HG02885 (cell line): ENCODE results near the gene RCAN2.
"Not testable (repeated sequence)": the region's sequence is repeated elsewhere in the genome, so short reads cannot be mapped to it uniquely, and the experiment has no call there.

ENCODE experiments used
- ATAC-seq: cut with Tn5 transposase; IDR thresholded peaks from one replicate; pipeline ENCODE4 v1.9.1; 2021; ENCODE audit warnings: mild to moderate bottlenecking; ENCODE audit not compliant: unreplicated experiment, poor library complexity

Gene RCAN2

GRCh38 chr6:46444772-46445454 lies 46.3 kb downstream of the RCAN2 start:
- ATAC-seq, result no peak

DNA sequence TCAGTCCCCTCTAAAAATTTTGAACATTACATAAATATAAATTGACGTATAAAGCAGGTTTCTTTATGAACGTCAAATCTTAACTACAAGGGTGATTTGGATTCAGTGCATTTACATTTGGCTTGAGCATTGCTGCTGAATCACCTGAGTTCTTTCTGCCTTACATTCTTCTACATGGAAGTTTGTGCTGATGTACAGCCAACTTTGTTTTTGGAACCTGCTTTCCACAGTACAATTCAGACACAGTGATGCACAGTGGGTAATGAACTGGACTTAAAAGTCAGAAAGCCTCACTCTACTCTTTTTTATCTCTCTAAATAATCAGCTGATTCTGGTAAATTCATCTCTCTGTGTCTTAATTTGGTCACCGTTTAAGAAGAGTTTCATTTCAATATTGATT lies 47.6 kb downstream of the RCAN2 start:
- no peak for ATAC-seq

GRCh38 chr6:46440641-46441040 lies 50.6 kb downstream of the RCAN2 start:
- no peak for ATAC-seq

DNA sequence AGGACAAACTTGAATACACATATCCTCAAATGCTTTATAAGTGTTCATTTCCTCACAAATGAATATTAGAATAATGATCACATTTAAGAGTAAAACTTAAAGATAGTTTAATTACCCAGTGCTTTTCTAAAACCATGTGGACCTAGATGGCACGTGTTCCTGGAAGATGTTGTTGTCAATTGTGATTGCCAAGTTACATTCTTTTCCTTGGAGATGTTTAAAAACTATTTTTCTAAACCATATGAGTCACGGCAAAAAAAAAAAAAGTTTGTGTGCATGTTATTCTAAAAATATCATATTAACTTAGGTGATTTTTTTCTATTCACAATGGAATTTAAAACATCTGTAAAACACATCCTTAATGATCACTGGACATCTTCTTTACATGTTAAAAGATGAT lies 51.1 kb downstream of the RCAN2 start:
- ATAC-seq, result no peak

DNA sequence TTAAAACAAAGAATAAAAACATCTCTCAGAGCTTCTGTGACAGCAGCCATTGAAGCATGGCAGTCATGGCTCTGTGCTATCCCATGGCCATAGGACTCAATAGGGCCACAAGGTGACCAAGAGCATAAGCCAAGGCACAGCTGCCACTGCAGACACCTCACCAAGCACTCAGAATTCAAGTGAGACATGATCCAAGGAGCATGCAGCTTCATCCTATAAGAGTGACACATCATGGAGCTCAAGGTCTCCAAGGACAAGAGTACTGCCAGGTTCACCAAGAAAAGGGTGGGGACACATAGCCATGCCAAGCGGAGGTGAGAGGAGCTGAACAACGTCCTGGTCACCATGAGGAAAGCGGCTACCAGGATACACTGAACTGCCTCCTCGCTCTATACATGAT lies 53.0 kb downstream of the RCAN2 start:
- no peak for ATAC-seq

- ATAC-seq, result no peak
Measured at GRCh38 chr6:46437671-46438221, 53.5 kb downstream of the RCAN2 start.

- ATAC-seq, result no peak
Measured at GRCh38 chr6:46422619-46423018, 68.6 kb downstream of the RCAN2 start.

DNA sequence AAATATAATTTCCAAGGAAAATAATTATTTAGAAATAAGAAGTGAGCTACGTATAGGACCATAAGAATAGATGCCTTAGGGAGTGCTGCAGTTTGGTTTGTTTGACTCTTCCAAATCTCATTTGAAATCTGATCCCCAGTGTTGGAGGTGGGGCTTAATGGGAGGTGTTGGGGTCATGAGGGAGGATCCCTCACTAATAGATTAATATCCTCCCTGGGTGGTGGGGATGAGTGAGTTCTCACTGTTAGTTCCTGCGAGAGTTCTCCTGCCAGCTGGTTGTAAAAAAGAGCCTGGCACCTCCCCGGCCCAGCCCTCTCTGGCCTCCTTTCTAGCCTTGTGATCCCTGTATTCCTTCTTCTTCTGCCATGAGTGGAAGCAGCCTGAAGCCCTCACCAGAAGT lies 69.3 kb downstream of the RCAN2 start:
- no peak for ATAC-seq

DNA sequence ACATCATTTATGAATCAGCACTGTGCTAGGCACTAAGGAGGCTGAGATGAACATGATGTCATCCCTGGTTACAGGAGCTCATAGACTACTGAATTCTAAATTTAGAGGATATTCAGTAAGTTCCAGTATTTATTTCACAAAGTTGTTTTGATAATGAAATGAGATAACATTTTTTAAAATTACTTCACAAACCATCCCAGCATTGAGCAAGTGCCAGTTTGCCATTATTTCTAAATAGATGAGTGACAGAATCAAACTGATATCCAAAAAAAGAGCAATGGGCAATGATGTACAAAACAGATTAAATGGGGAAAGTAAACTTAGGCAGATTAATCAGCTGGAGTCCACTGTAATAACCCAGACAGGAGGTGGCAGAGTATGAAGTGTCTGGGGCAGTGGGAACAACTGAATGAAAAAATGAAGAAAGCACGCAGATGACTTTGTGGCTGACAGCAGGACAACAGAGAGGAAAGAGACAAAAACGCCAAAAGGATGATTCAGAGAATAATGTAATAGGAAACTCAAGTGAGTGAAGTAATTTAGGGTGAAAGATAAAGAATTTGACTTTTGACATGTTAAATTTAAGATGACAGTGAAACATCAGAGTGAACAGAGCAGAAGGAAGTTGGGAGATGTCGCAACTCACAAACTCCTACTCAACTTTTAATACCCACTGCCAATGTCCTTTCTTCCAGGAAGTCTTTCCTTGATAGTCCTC lies 70.2 kb downstream of the RCAN2 start:
- ATAC-seq, result no peak

GRCh38 chr6:46419576-46420002 lies 71.7 kb downstream of the RCAN2 start:
- no peak for ATAC-seq

DNA sequence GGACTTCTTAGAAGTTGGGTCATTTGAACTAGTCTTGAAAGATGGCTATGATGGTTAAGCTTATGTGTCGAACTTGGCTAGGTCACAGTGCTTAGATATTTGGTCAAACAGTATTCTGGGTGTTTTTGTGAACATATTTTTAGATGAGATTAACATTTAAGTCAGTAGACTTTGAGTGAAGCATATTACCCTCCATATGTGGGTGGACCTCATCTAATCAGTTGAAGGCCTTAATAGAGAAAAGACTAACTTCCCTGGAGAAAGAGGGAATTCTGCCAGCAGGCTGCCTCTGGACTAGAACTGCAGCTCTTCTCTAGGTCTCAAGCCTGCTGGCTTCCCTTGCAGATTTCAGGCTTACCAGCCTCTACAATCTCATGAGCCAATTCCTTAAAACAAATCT lies 76.9 kb downstream of the RCAN2 start:
- no peak for ATAC-seq

- ATAC-seq, result no peak
Measured at GRCh38 chr6:46412662-46413061, 78.6 kb downstream of the RCAN2 start.

GRCh38 chr6:46411456-46412197 lies 79.6 kb downstream of the RCAN2 start:
- ATAC-seq, result no peak

DNA sequence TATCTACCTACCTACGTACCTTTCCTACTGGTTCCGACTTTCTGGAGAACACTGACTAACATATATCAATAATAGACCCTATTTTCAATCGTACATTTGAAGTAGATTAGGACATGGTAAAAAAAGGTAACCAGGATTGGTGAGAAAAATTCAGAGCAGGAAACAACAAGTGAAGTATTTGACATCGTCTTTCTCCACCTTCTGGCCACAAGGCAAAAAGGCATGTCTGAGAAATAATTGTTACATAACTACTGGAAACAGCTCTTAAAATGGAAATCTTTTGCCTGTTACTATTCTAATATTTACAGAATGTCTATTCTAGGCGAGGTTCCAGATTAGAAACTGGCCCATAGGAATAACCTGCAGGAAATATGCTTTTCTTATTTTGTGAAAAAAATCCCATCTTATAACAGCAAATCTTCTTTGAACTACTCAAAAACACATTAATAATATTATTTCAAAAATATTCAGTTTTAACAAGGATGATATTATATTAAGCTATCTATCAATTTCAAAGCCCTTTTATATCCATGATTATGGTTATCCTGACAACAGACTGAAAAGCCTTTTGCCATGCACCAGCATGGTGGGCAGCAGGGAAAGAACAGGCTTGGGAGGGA lies 80.8 kb downstream of the RCAN2 start:
- ATAC-seq, result no peak

GRCh38 chr6:46407776-46408530 lies 83.3 kb downstream of the RCAN2 start:
- no peak for ATAC-seq

DNA sequence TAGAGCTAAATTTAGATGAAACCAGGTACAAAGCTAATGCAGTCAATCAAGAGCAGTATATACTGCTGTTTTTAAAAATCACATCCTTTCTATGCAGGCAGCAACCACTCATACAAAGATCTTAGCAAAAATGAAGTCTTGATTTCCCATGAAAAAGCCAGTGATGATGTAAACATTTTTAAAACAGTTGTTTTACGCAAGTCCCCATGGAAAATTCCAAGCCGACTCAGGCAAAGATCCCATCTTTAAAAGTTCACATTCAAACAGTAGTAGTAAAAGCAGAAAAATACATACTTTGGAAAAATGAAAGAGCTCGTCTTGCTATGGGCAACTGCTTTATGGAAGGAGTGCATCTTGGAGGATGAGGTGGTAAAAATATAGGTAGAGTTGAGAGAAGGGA lies 84.0 kb downstream of the RCAN2 start:
- no peak for ATAC-seq

DNA sequence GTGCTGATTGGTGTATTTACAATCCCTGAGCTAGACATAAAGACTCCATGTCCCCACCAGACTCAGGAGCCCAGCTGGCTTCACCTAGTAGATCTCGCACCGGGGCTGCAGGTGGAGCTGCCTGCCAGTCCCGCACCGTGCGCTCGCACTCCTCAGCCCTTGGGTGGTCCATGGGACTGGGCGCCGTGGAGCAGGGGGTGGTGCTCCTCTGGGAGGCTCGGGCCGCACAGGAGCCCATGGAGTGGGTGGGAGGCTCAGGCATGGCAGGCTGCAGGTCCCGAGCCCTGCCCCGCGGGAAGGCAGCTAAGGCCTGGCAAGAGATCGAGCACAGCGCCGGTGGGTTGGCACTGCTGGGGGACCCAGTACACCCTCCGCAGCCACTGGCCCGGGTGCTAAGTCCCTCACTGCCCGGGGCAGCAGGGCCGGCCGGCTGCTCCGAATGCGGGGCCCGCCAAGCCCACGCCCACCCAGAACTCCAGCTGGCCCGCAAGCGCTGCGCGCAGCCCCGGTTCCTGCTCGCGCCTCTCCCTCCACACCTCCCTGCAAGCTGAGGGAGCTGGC lies 85.5 kb downstream of the RCAN2 start:
- ATAC-seq, result not testable (repeated sequence)

DNA sequence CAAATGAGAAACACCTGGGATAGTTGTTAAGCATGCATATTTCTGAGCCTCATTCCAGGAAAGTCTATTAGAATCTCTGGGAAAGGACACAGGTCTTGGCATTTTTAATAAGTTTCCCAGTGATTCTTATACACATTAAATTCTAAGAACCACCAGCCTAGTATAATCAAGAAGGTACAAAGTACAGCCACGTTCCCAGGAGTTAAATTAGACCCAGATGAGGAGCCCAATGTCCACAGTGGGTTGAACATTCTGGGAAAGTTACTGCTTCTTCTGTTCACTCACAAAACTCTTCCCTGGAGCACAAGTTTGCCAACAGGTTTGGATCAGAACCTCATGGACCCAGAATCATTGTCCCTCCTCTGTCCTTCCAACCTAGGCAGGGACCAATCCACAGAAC lies 90.4 kb downstream of the RCAN2 start:
- no peak for ATAC-seq

DNA sequence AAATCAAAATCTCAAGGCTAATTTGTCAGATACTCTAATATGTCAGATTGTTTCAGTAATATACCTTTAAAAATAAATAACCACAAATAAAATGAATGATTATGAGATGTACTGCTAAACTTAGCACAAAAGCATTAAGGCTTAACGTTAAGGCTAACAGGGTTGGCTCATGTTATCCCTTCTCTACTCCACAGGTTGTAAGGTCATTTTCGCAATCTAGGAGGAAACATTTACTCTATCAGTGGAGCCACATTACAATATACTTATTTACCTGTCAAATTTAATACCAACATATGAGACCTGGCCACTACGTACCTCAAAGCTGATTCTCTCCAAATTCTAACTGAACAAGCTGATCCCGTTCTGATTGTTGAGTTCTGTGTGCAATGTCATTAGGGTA lies 95.7 kb downstream of the RCAN2 start:
- no peak for ATAC-seq

GRCh38 chr6:46393940-46394337 lies 97.3 kb downstream of the RCAN2 start:
- no peak for ATAC-seq
